GM21515 (cell line): ENCODE measurements around the gene ELOVL6.

Experiments used
- ATAC-seq: cut with Tn5 transposase; IDR thresholded peaks from one replicate; pipeline ENCODE4 v1.9.1; 2021; ENCODE audit not compliant: unreplicated experiment

The ELOVL6 gene

GRCh38 chr4:110129544-110129943 lies 68.9 kb downstream of the ELOVL6 start:
- ATAC-seq = no peak

DNA sequence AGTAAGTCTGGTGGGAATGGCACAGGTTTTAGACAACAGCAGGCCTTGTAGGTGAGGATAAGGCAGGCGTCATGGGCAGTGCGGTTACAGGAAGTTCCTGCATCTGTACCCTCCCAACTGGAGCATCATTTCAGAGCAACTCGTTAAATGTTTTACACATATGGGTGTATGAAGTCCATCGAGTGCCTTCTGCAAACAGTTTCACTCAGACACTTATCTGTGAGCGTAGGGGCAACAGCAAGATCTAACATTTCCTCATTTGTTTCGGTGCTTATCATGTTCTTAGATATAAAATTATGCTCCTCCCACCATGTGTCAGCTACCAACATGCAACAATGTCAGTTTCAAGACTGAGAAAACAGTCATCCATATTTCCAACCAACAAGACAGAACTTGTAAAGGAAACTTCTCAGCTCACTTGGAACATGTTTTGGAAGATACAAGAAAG lies 69.9 kb downstream of the ELOVL6 start:
- ATAC-seq = no peak

DNA sequence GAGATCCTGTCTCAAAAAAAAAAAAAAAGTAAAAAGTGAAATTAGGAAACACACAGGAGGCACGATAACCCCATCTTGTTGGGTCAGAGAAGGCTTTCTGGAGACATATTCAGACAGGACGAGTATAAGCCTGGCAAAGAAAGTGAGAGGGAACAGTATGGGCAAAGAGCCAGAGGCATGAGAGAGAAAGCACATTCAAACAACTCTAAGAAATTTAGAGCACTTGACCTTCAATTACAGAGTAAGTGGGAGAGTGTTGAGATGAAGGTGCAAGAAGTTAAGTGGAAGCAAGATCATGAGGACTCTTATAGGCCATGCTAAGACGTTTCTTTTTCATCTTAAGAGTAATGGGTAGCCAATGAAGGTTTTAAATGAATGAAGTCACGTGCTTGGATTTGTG lies 70.4 kb downstream of the ELOVL6 start:
- no peak for ATAC-seq

DNA sequence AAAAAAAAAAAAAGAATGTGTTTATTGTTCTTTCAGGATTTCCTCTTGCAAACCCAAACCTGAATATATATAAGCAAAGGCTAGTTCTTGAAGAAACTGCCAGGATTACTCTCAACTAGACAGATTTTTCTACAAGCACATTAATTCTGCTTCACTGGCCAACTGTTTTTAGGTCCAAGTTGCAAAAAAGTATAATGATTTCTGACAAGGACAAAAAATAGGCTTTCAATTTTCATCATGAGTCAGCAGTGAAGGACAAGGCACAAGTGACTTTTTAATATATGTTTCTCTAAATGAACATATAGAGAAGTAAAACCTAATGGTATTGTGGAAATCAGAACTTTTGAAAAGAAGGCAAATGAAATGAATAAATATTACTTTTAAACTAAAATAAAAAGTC lies 73.7 kb downstream of the ELOVL6 start:
- ATAC-seq = no peak

GRCh38 chr4:110122201-110122600 lies 76.2 kb downstream of the ELOVL6 start:
- ATAC-seq = no peak

- no peak for ATAC-seq
These were observed 77.9 kb downstream of the ELOVL6 start for GRCh38 chr4:110120506-110120905.

- no peak for ATAC-seq
These were observed 78.5 kb downstream of the ELOVL6 start for GRCh38 chr4:110119880-110120279.

DNA sequence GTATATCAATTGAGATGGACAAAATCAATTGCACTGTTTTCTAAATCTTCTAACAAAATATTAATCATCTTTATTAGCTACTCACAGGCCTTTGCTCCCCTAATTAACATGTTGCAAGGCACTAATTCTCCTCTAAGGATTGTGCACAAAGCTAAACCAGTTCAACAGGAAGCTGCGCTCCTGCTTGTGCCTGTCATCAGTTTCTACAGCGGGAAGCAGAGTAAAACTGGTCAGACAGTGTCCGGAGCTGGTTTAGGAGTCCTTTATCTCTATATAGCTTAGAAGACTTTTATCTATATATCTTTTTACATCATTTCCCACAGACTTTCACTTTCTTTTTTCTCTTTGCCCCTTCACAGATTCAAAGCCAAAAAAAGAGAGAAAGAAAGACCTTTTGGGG lies 79.1 kb downstream of the ELOVL6 start:
- no peak for ATAC-seq

DNA sequence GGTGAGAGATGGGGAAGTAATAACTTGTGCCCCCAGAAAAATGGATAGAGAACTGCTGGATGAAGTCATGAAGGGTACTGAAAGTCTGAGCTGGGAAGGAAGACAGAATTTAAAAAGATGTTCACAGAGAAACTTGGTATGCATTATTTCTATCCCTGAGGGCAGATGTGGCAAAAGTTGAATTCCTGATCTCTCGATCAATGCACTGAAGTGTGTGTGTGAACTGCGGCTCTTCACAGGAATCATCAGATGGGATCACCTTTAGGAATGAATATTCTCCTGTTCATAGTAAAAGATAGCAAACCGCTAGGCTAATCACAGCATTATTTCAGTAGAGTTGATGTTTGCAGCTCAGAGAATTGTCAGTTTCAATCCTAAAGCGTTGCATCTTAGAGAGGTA lies 86.4 kb downstream of the ELOVL6 start:
- no peak for ATAC-seq

- no peak for ATAC-seq
These were observed 89.0 kb downstream of the ELOVL6 start for GRCh38 chr4:110109455-110109854.

DNA sequence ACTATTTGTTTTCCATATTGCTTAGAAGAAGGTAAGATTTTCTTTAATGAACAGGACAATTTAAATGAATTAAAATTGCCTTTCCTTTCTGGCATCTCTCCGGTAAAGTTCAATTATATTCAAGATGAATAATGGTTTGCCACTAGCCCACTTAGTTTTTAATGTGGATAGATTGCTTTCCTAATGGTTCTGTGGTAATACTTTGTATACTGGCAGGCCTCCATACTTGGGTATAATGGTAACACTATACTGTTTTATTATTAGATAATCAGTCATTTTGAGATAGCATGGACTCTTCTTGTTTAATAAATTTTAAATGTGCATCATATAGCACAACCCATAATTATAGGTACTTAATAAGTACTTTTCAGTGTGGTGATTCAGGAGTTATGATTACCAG lies 89.5 kb downstream of the ELOVL6 start:
- ATAC-seq = no peak

DNA sequence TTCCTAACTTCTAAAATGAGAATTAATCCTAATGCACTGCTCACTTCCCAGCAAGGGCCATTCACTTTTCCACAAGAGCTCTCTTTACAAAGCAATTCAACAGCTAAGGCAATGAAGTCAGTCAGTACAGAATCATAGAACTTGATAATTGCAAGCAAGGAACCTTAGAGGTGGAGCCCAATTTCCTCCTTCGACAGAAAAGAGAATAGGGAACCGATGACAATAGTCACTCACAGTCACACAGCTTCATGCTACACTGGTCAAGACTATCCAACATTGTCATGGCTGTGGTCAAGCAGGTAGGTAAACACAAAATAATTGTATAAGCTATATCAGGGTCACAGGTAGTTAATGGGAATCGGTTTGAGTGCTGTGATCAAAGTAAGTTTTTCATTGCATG lies 90.0 kb downstream of the ELOVL6 start:
- ATAC-seq = peak; percentile 94

DNA sequence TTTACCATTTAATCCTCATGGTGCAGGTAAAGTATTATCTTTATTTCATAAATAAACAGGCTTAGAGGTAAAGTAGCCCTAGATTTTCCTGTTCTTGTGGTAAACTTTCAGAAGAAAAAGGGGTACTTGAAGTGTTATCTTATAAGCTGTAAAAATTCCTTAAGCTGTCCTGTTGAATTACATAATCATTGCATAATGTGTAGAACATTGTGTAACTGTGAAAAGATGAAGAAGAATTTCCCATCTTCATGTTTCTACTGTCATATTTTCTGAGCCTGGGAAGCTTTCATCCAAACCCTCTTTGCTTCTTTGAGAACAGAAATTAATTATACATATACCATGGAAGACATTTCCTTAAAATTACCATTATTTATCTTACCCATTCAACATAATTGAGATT lies 90.5 kb downstream of the ELOVL6 start:
- no peak for ATAC-seq

GRCh38 chr4:110106931-110107296 lies 91.5 kb downstream of the ELOVL6 start:
- peak; percentile 59 for ATAC-seq

- no peak for ATAC-seq
These were observed 93.8 kb downstream of the ELOVL6 start for GRCh38 chr4:110104661-110105060.

DNA sequence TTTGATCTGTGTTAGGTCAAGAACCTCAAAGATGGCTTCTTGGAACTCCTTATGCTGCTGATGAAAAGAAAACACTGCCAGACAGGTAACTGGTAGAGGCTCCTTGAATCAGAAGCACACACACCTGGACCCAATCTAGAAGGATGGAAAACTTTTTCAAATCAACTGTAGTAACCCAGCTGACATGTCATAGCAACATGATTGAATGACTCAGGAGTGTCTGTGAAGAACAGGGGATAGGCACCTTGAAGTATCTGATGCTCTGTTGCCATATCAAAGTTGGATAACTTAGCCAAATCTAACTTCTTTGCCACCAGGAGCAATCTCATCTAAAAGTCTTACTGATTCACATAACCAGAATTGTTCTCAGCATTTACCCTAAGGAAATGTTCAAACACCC lies 98.8 kb downstream of the ELOVL6 start:
- no peak for ATAC-seq

GRCh38 chr4:110096405-110096804 lies 102.0 kb downstream of the ELOVL6 start:
- no peak for ATAC-seq

- ATAC-seq = no peak
These were observed 105.8 kb downstream of the ELOVL6 start for GRCh38 chr4:110092646-110093045.

DNA sequence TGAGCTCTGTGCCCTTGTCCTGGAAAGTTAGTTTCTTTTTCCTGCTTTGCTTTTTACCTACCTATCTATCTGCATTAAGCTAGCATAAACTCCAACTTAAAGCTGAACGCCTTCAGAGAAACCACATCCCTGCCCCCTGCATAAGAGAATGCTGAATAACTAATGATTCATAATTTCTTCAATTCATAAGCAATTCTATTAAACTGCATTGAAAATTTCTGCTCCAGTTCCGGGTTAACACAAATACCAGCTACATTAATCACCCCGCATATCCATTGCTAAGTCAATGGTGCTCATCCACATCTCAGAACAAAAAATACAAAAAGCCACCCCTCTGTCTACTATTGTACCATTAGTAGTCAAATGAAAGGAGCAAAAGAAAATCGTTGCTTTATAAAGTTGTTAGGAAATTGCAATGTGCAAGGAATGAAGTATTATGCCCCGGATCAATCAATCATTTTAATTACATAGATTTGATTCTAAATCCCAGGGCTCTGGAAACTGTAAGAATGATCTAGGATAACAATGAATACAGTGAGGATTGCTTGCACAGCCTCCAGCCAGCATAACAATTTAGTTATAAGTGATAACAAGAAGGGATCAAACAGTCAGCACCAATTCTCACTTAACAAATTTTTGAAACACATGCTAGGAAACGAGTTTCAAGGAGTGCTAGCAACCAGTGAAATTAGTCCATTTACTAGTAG lies 106.8 kb downstream of the ELOVL6 start:
- ATAC-seq = no peak

- no peak for ATAC-seq
These were observed 109.7 kb downstream of the ELOVL6 start for GRCh38 chr4:110088670-110089069.

DNA sequence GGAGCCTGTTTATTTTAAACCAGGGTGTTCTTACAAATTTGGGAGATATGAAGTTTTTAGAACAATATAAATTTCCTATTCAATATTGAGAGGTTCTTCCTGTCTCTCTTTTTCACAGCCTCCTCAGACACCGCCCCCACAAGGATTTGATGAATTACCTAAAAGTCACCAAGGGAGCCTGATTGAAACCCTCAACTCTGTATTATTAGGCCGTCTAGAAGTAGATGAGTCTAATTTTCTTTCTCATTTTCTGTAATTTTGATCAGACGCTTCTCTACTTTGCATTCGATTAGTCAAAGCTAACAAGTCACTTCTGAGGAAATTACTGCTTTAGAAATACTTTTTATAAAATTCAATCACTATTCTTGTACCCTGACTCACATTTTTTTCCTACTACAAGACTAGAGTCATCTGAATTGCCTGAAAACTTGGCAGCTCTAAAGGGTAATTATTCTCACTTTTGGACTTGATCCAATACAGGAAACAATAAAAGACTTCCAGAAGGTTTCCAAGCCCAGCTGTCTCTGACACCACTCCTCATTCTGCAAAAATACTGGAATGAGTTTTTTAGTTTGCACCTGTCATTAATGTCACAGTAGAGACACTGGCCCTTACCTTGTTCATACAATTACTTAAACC lies 111.2 kb downstream of the ELOVL6 start:
- ATAC-seq = no peak

DNA sequence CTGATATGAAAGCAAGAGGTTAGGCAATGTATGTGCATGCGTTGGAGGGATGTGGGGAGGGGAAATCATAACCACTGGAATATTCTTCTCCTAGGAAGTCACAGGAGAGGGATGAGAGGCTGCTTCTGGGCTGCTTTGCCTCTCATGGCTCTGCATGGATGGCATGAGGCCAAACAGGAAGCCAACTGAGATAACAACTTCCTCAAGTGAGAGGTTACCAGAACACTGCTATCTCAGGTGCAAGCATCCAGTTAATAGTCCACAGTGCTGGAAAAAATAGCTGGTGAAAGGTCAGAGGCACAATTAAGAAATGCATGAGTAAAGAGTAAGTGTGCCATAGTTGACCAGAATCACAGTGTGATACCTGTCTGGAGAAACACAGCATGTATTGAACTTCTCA lies 113.3 kb downstream of the ELOVL6 start:
- ATAC-seq = no peak

GRCh38 chr4:110084154-110084553 lies 114.3 kb downstream of the ELOVL6 start:
- ATAC-seq = no peak
